Measurements from ENCODE around the gene SLC38A11.
A peak's percentile ranks its signal among the peaks of the same experiment; 100 is the strongest.
"Not testable (repeated sequence)": the region's sequence is repeated elsewhere in the genome, so short reads cannot be mapped to it uniquely, and the experiment has no call there.

SLC38A11 gene

GRCh38 chr2:164954954-164955701, at the start of gene SLC38A11:
Gene SLC38A11 (minus strand): TSS chr2:164955525. CDS start chr2:164955247, 278 bp downstream.
- no peak for DNase-seq (ENCODE audit: low read depth)

- no peak for DNase-seq (ENCODE audit: low read depth)
Observed at GRCh38 chr2:165003443-165004130, 48.3 kb upstream of the SLC38A11 start.

- no peak for DNase-seq (ENCODE audit: low read depth)
Observed at GRCh38 chr2:165002638-165003037, 47.3 kb upstream of the SLC38A11 start.

- not testable (repeated sequence) for DNase-seq (ENCODE audit: low read depth)
Observed at GRCh38 chr2:164994664-164995299, 39.5 kb upstream of the SLC38A11 start.

GRCh38 chr2:164993287-164994016, 38.1 kb upstream of the SLC38A11 start:
- no peak for DNase-seq (ENCODE audit: low read depth)

GRCh38 chr2:164992818-164993217, 37.5 kb upstream of the SLC38A11 start:
- DNase-seq (ENCODE audit: low read depth) = peak; percentile 90

- not testable (repeated sequence) for DNase-seq (ENCODE audit: low read depth)
Observed at GRCh38 chr2:164992093-164992454, 36.7 kb upstream of the SLC38A11 start.

GRCh38 chr2:164991361-164992092, 36.2 kb upstream of the SLC38A11 start:
- DNase-seq (ENCODE audit: low read depth) = not testable (repeated sequence)

GRCh38 chr2:164990953-164991352, 35.6 kb upstream of the SLC38A11 start:
- peak; percentile 73 for DNase-seq (ENCODE audit: low read depth)

GRCh38 chr2:164988805-164989204, 33.5 kb upstream of the SLC38A11 start:
- not testable (repeated sequence) for DNase-seq (ENCODE audit: low read depth)

- not testable (repeated sequence) for DNase-seq (ENCODE audit: low read depth)
Observed at GRCh38 chr2:164986027-164986426, 30.7 kb upstream of the SLC38A11 start.

- no peak for DNase-seq (ENCODE audit: low read depth)
Observed at GRCh38 chr2:164984428-164984827, 29.1 kb upstream of the SLC38A11 start.

GRCh38 chr2:164981217-164981990, 26.1 kb upstream of the SLC38A11 start:
- DNase-seq (ENCODE audit: low read depth) = no peak

- not testable (repeated sequence) for DNase-seq (ENCODE audit: low read depth)
Observed at GRCh38 chr2:164980688-164981087, 25.4 kb upstream of the SLC38A11 start.

GRCh38 chr2:164979113-164979512, 23.8 kb upstream of the SLC38A11 start:
- no peak for DNase-seq (ENCODE audit: low read depth)

- not testable (repeated sequence) for DNase-seq (ENCODE audit: low read depth)
Observed at GRCh38 chr2:164976875-164977470, 21.6 kb upstream of the SLC38A11 start.

GRCh38 chr2:164976301-164976700, 21.0 kb upstream of the SLC38A11 start:
- DNase-seq (ENCODE audit: low read depth) = no peak

- no peak for DNase-seq (ENCODE audit: low read depth)
Observed at GRCh38 chr2:164975891-164976290, 20.6 kb upstream of the SLC38A11 start.

GRCh38 chr2:164974221-164974620, 18.9 kb upstream of the SLC38A11 start:
- no peak for DNase-seq (ENCODE audit: low read depth)

GRCh38 chr2:164972216-164972615, 16.9 kb upstream of the SLC38A11 start:
- no peak for DNase-seq (ENCODE audit: low read depth)

Data from stromal cell of bone marrow (primary cell).